Central memory CD8-positive, alpha-beta T cell (primary cell): ENCODE measurements around the gene TMEM258.

Experiments used
- ATAC-seq: fragments of 150-1000 bp; cut with Tn5 transposase; replicated peaks from 2 replicates; pipeline ENCODE4 v1.10.0; 2022; ENCODE audit warnings: mild to moderate bottlenecking, moderate FRiP score, moderate number of reproducible peaks; ENCODE audit not compliant: poor library complexity, severe bottlenecking; ENCODE audit errors: extremely low read depth
- DNase-seq, 2 donors: peaks; one replicate each; pipeline ENCODE4 v3.0.0; 2021; ENCODE audit warnings: low spot score in 2 of 2
- H3K27ac Mint-ChIP-seq: one replicate; pipeline ENCODE4 v1.8.0; 2022; ENCODE audit warnings: low read depth, mild to moderate bottlenecking, moderate library complexity, mixed read lengths
- H3K27me3 Mint-ChIP-seq: one replicate; pipeline ENCODE4 v1.8.0; 2022; ENCODE audit warnings: mixed read lengths
- H3K36me3 Mint-ChIP-seq: one replicate; pipeline ENCODE4 v1.8.0; 2022; ENCODE audit warnings: mild to moderate bottlenecking, moderate library complexity, mixed read lengths; ENCODE audit not compliant: insufficient read depth
- H3K4me1 Mint-ChIP-seq: one replicate; pipeline ENCODE4 v1.8.0; 2022; ENCODE audit warnings: mixed read lengths
- H3K4me3 Mint-ChIP-seq: one replicate; pipeline ENCODE4 v1.8.0; 2022; ENCODE audit warnings: mild to moderate bottlenecking, moderate library complexity, mixed read lengths
- H3K9me3 Mint-ChIP-seq: one replicate; pipeline ENCODE4 v1.8.0; 2022; ENCODE audit warnings: mixed read lengths

TMEM258 gene

DNA sequence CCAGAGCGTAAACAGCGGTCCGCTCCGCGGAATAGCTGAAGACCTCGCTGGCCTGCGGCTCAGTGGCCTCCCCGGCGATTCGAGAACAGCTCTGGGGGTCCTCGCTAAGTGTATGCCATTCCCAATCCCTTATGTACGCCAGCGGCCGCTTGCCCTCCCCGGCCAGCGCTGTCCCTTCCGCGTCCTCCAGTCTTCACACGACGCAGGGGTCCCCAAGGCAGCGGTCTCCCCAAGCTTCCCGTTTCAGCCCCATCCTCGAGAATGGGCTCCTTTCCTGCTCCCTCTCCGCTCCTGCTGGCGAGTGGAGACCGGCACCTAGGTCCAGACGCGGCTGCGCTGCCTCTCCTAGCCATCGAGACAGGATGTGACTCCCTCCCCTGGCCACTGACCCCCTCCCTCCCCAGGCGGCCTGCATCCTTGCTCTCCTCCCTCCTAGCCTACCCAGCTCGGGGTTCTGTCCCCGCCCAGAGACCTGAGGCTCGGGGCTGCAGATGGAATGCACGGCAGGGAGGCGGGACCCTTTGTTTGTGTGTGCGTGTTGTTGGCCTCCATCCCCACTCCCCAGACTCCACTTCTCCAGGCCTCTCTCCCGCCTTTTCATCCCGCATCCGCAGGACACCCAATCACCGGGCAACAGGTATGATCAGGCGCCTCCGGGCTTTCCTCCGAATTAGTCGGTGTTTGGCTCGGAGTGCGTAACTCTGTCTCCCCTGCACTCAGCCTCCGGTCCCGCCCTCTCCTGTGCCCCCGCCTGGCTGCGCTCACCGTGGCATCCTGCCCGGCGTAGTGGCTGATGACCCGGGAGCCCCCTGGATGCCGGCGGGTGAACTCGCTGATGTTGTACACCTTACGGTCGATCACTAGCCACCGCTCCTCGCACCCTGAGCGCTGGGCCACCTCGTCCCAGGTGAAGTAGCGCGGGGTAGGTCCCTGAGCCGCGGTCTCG lies 23.7 kb upstream of the TMEM258 start:
- H3K27me3 Mint-ChIP-seq: peaks cover 10% of the 10 kb centered on the region
- peaks cover 23% of the 10 kb centered on the region for H3K4me1 Mint-ChIP-seq
- peak overlapping the region; percentile 94 for H3K4me3 Mint-ChIP-seq
- H3K36me3 Mint-ChIP-seq: peaks cover 15% of the 10 kb centered on the region
- peak; percentile 52 to 57 for DNase-seq
- H3K27ac Mint-ChIP-seq: peak overlapping the region; percentile 92
- ATAC-seq: peak; percentile 71
- H3K9me3 Mint-ChIP-seq: no peaks in the 10 kb centered on the region

DNA sequence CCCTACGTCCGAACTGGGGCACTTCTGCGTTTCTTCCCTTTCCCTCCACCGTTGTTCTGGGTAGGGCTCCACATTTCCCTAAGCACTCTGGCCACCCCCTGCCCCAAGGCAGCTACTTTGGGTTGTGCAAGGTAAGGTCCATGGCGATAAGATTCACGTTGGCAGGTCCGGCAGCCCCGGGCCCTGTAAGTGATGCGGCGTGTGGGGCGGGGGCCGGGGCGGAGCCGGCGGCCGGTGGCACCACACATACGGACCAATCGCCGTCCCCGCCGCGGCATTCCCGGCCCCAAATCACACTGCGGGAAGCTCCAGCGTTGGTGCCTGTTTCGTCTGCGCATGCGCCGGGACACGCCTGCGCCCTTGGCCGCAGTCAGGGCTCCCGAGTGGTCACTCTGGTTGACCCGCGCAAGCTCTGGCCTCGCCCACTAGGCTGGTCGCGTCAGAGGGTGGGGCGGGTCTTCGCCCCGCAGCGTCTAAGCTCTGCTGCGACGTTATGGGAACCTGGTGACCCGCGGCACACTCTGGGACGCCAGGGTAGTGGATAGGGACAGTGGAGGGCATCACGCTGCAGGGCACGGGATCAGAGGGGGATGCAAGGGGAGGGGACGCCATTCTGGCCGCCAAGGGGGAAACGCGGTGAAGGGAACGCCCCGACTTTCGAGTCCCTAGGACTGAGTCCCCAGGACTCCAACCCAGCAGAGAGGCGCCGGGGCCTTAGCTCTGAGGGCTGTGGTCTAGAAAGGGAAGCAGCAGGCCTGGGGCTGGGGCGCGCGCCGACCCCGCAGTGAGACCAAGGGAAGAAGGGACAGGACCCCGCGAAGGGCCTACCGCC lies 22.8 kb upstream of the TMEM258 start:
- Mint-ChIP-seq H3K36me3 (peaks cover 15% of the 10 kb centered on the region), H3K27me3 (peaks cover 10% of the 10 kb centered on the region), H3K9me3 (no peaks in the 10 kb centered on the region), H3K4me1 (peaks cover 23% of the 10 kb centered on the region), H3K27ac (peak overlapping the region; percentile 92), H3K4me3 (peak overlapping the region; percentile 94)
- ATAC-seq: no peak
- no peak for DNase-seq

DNA sequence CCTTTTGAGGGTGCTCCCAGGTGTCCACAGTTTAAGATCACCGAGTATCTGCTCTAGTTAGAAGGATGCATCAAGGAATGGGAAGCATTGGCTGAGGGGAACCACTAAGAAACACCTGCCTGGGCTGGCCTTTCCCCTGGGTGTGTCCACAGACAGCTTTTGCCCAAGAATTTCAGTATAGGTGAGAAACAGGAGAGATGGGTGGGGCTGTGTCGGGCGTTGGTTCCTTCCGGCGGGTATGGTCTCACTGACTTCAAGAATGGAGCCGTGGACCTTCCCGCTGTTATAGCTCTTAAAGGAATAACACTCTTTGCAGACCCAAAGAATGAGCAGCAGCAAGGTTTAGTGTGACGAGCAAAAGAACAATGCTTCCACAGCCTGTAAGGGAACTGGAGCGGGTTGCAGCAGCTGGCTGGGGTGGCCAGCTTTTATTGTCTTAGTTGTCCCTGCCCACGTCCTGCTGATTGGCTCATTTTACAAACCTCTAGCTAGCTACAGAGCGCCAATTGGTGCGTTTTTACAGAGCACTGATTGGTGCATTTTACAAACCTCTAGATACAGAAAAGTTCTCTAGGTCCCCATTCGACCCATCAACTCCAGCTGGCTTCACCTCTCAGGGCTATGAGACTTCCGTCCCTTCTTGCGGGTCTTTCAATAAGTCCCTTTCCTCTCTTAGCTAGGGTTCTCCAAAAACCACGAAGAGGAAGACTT lies 22.0 kb upstream of the TMEM258 start:
- H3K27me3 Mint-ChIP-seq: peaks cover 10% of the 10 kb centered on the region
- H3K4me1 Mint-ChIP-seq: peaks cover 23% of the 10 kb centered on the region
- peak overlapping the region; percentile 94 for H3K4me3 Mint-ChIP-seq
- H3K9me3 Mint-ChIP-seq: no peaks in the 10 kb centered on the region
- peak overlapping the region; percentile 92 for H3K27ac Mint-ChIP-seq
- ATAC-seq: no peak
- no peak for DNase-seq
- H3K36me3 Mint-ChIP-seq: peaks cover 16% of the 10 kb centered on the region

DNA sequence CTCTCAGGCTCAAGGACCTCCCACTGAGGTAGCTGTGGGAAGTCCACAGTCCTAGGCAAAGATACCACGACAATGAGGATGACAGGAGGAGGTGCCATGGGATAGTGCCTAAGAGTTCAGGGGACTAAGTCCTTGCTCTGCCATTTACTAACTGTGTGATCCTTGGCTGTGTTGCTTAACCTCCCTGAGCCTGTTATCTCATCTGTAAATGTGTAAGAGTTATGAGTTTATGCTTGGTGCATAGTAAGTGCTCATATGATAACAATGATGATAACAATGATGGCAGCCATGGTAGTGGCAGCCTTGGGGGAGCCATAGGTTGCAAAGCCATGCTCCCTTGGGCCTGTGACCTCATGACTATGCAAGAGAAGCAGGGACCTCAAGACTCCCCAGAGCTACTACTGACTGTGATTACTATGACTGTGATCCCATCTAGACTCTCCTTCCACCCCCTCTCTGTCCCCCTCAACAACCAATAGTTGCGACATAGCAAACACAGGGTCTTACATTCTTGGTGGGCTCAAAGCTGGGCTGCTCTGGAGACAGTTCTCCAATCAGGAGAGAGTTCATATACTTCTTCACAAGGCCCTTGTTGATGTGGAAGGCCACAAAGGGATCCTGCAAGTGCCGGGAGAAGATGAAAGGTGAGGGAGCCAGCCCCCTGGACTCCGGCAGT lies 20.5 kb upstream of the TMEM258 start:
- no peak overlapping the region for H3K27ac Mint-ChIP-seq
- H3K27me3 Mint-ChIP-seq: peaks cover 10% of the 10 kb centered on the region
- DNase-seq (no peak), ATAC-seq (no peak)
- H3K36me3 Mint-ChIP-seq: peaks cover 17% of the 10 kb centered on the region
- H3K9me3 Mint-ChIP-seq: no peaks in the 10 kb centered on the region
- H3K4me3 Mint-ChIP-seq: no peak overlapping the region
- peaks cover 23% of the 10 kb centered on the region for H3K4me1 Mint-ChIP-seq

DNA sequence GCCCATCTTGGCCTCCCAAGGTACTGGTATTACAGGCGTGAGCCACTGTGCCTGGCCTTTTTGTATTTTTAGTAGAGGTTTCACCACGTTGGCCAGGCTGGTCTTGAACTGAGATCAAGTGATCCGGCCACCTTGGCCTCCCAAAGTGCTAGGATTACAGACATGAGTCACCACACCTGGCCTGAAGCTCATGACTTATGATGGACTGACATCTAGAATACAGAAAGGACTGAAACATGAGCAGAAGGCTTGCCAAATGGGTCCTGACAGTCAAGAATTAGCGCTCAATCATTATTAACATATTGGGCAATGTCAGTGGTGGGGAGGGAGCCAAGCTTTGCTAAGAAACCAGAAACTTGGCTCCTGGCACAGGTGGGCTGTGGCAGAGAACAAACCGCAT lies 19.4 kb upstream of the TMEM258 start:
- Mint-ChIP-seq H3K9me3 (no peaks in the 10 kb centered on the region), H3K27ac (no peak overlapping the region), H3K4me3 (no peak overlapping the region), H3K27me3 (peaks cover 10% of the 10 kb centered on the region), H3K36me3 (peaks cover 18% of the 10 kb centered on the region), H3K4me1 (peaks cover 23% of the 10 kb centered on the region)
- DNase-seq (no peak), ATAC-seq (no peak)

DNA sequence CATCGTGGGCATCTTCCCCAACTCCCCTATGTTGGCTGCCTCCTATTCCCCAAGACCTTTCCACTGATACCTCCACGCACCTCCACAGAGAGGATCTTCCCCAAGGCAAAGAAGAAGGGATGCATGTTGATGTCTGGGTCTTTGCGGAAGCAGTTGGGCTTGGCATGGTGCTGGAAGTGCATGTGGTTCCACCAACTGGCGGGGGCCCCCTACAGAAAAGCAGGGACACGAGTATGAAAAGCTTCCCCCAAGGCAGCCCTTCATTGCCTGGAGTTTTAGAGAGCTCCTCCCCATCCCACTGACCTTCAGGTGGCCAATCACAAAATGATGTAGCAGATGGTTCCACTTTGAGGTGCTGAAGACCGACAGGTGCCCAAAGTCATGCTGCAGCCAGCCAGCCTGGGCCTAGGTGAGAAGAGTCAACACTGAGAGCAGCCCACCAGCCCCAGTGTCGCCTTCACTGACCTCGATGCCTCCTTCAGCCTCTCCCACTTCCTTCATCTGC lies 18.3 kb upstream of the TMEM258 start:
- no peak for ATAC-seq
- Mint-ChIP-seq H3K4me1 (peaks cover 15% of the 10 kb centered on the region), H3K36me3 (peaks cover 11% of the 10 kb centered on the region), H3K4me3 (no peak overlapping the region), H3K27me3 (peaks cover 3% of the 10 kb centered on the region), H3K27ac (no peak overlapping the region), H3K9me3 (no peaks in the 10 kb centered on the region)
- DNase-seq: no peak

DNA sequence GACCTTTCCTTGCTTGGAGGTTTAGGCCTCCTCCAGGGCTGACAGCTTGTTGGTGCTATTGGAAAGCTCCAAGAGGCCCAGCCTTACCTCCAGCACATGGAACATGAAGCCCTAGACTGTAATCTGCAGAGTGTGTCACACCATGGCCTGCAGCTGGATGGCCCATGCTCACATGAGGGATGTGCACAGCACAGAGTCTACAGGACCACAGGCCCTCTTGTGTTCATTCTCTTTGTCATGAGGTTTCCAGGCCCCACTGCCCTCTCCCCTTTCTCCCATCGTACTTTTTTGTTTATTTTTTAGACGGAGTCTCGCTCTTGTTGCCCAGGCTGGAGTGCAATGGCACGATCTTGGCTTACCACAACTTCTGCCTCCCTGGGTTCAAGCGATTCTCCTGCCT lies 14.4 kb upstream of the TMEM258 start:
- Mint-ChIP-seq H3K27me3 (no peaks in the 10 kb centered on the region), H3K36me3 (peaks cover 6% of the 10 kb centered on the region), H3K4me1 (no peaks in the 10 kb centered on the region), H3K9me3 (no peaks in the 10 kb centered on the region), H3K27ac (no peak overlapping the region), H3K4me3 (no peak overlapping the region)
- ATAC-seq (no peak), DNase-seq (no peak)

DNA sequence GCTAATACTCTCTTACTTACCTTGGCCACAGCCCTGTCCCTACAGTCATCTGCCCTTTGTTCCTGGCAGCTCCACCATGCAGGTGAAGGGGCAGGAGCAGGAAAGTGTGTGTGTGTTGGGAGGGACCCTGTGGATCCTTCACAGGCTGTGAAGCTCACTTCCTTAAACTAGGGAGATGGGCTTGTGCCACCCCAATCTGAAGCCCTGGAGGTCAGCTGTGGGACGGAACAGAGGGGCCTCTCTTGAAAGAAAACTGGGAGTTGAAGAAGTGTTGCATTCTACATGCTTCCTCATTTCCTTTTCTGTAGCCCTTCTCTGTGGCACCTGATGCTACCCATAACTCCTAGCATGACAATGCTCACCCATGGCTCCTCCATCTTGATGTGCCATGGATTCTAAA lies 12.7 kb upstream of the TMEM258 start:
- no peak for DNase-seq
- H3K27ac Mint-ChIP-seq: no peak overlapping the region

DNA sequence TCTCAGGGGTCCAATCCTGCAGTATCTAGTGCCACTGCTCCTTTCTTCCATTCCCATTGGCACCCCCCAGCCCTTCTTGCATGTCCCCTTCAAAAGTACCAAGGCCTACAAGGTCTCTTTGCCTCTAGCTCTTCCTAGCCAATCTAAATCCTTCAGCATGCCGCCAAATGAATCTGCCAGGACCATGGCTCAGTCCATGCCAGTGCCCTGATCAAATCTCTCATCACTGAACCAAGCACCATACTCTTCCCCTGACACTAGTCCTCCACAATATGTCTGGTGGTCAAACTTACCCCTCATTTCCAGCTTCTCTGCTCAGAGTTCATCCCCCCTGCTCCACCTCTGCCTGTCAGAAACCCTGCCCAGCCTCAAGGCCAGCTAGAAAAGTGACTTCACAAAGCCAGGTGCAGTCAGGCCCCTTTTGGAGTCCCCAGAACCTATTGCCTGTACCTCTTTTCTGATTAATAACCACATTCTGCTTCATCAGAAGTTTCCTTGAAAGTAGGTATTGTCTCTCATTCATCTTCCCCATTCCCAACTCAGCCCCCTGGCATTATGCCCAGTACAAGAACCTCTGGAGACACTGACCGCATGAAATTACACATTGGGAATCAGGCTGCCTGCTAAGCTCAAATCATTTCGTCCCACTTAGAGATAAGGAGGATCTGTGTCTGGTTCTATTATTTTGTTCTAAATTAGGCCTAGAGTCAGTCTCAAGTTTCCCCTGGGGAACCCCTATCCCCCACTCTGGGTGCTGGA lies 11.7 kb upstream of the TMEM258 start:
- DNase-seq (no peak), ATAC-seq (no peak)
- H3K36me3 Mint-ChIP-seq: peaks cover 2% of the 10 kb centered on the region
- H3K4me3 Mint-ChIP-seq: no peak overlapping the region
- H3K27ac Mint-ChIP-seq: peak overlapping the region; percentile 42
- no peaks in the 10 kb centered on the region for H3K4me1 Mint-ChIP-seq
- H3K9me3 Mint-ChIP-seq: no peaks in the 10 kb centered on the region
- no peaks in the 10 kb centered on the region for H3K27me3 Mint-ChIP-seq

More for the DNA sequence above, 12.7 kb upstream of the TMEM258 start:
- no peak for ATAC-seq
- peaks cover 4% of the 10 kb centered on the region for H3K36me3 Mint-ChIP-seq
- H3K4me1 Mint-ChIP-seq: no peaks in the 10 kb centered on the region
- no peak overlapping the region for H3K4me3 Mint-ChIP-seq
- H3K27me3 Mint-ChIP-seq: no peaks in the 10 kb centered on the region
- H3K9me3 Mint-ChIP-seq: no peaks in the 10 kb centered on the region

DNA sequence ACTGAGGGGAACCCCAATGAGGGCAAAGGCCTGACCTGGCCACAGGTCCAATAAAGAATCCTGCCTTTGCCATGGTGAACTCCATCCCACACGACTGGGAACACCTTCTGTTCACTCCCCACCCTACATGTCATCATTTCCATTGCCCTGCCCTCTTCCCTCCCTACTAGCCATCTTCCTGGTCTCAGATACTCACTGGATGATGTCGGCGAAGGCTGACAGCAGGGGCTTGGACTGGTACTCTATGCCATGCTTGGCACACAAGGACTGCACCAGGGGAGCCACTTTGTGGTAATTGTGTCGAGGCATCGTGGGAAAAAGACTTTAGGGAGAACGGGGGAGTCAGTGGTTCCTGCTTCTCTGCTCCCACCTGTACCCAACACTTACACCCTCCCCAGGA lies 10.2 kb upstream of the TMEM258 start:
- Mint-ChIP-seq H3K36me3 (peaks cover 2% of the 10 kb centered on the region), H3K4me3 (no peak overlapping the region), H3K27me3 (no peaks in the 10 kb centered on the region), H3K9me3 (no peaks in the 10 kb centered on the region), H3K4me1 (no peaks in the 10 kb centered on the region), H3K27ac (no peak overlapping the region)
- DNase-seq (no peak), ATAC-seq (no peak)
